ENCODE data around the gene ATAD3C. TPM values are rescaled to one million over a fixed set of nuclear protein-coding genes. Genes with fewer than 3 reads are reported as not detected.

The ATAD3C gene
- polyA plus RNA-seq, 1 donor (not counting 4 experiments of a cell fraction or from before 2014, with no cell fraction given) = 0.39 TPM

GRCh38 chr1:1420654-1421141, 28.8 kb upstream of the ATAD3C start:
- no peaks in the 10 kb centered on the region for H3K79me2 ChIP-seq (ENCODE audit: control insufficient read depth, insufficient read depth, low read length)
- H3K4me2 ChIP-seq (ENCODE audit: control insufficient read depth, extremely low read depth, insufficient read depth, low read depth, low read length) = peak overlapping the region; percentile 58
- peaks cover 34% of the 10 kb centered on the region for H3K4me1 ChIP-seq (ENCODE audit: control insufficient read depth, extremely low read depth, insufficient read depth, low read length)
- H4K20me1 ChIP-seq (ENCODE audit: control insufficient read depth, extremely low read depth, insufficient read depth, low read length) = no peaks in the 10 kb centered on the region
- no peaks in the 10 kb centered on the region for H3K27me3 ChIP-seq (ENCODE audit: control insufficient read depth, extremely low read depth, insufficient read depth, low read length)
- DNase-seq (ENCODE audit: low read depth, low spot score) (no peak), FAIRE-seq (no peak)
- dilution Hi-C loops (cut with MboI; ENCODE audit: extremely low pct_ligation_motif_present, low sequenced_read_pairs) = no loop called here
- H3K27ac ChIP-seq (ENCODE audit: control insufficient read depth, insufficient read depth, low read length) = peak overlapping the region; percentile 60
- peak overlapping the region in 1 of 3 experiments; percentile 24 for H3K4me3 ChIP-seq (ENCODE audit: control insufficient read depth in 2 of 3, extremely low read depth in 1 of 3, insufficient read depth in 2 of 3, low read depth in 1 of 3, low read length in 3 of 3)
- no peak overlapping the region for H2AFZ ChIP-seq (ENCODE audit: control insufficient read depth, low read length)
- H3K9ac ChIP-seq (ENCODE audit: control insufficient read depth, extremely low read depth, insufficient read depth, low read length) = peak overlapping the region; percentile 44
- TF ChIP-seq CTCF (optimal IDR thresholded peaks at IDR 0.05 in 1 of 3, IDR thresholded peaks at IDR 0.05 in 1 of 3, conservative IDR thresholded peaks at IDR 0.05 in 1 of 3; ENCODE audit: extremely low read depth in 1 of 3, insufficient read depth in 2 of 3, low read length in 3 of 3) = no peak
- TF ChIP-seq EZH2 (IDR thresholded peaks at IDR 0.05; ENCODE audit: low read length) = no peak
- no peaks in the 10 kb centered on the region for H3K36me3 ChIP-seq (ENCODE audit: control insufficient read depth in 2 of 2, extremely low read depth in 1 of 2, insufficient read depth in 2 of 2, low read length in 2 of 2)
- H3K9me1 ChIP-seq (ENCODE audit: control insufficient read depth, extremely low read depth, insufficient read depth, low read length) = no peaks in the 10 kb centered on the region
- no peaks in the 10 kb centered on the region for H3K9me3 ChIP-seq (ENCODE audit: control insufficient read depth, low read depth, low read length)

GRCh38 chr1:1421147-1421906, 28.2 kb upstream of the ATAD3C start, which contains the start of gene ANKRD65:
ANKRD65 (minus strand) TSS chr1:1421276; CDS start chr1:1421005, 271 bp downstream.
- DNase-seq (ENCODE audit: low read depth, low spot score) (peak; percentile 53), FAIRE-seq (peak; percentile 51)
- TF ChIP-seq CTCF (optimal IDR thresholded peaks at IDR 0.05 in 1 of 3, IDR thresholded peaks at IDR 0.05 in 1 of 3, conservative IDR thresholded peaks at IDR 0.05 in 1 of 3; ENCODE audit: extremely low read depth in 1 of 3, insufficient read depth in 2 of 3, low read length in 3 of 3) (peak in 1 of 3 experiments; percentile 2), EZH2 (IDR thresholded peaks at IDR 0.05; ENCODE audit: low read length) (no peak)
- H3K9me3 ChIP-seq (ENCODE audit: control insufficient read depth, low read depth, low read length) = no peaks in the 10 kb centered on the region
- H3K79me2 ChIP-seq (ENCODE audit: control insufficient read depth, insufficient read depth, low read length) = no peaks in the 10 kb centered on the region
- no peaks in the 10 kb centered on the region for H4K20me1 ChIP-seq (ENCODE audit: control insufficient read depth, extremely low read depth, insufficient read depth, low read length)
- peak within 1 kb of the TSS; percentile 44 for H3K9ac ChIP-seq (ENCODE audit: control insufficient read depth, extremely low read depth, insufficient read depth, low read length)
- H3K4me1 ChIP-seq (ENCODE audit: control insufficient read depth, extremely low read depth, insufficient read depth, low read length) = peaks cover 34% of the 10 kb centered on the region
- peak within 1 kb of the TSS; percentile 58 for H3K4me2 ChIP-seq (ENCODE audit: control insufficient read depth, extremely low read depth, insufficient read depth, low read depth, low read length)
- no peaks in the 10 kb centered on the region for H3K9me1 ChIP-seq (ENCODE audit: control insufficient read depth, extremely low read depth, insufficient read depth, low read length)
- dilution Hi-C loops (cut with MboI; ENCODE audit: extremely low pct_ligation_motif_present, low sequenced_read_pairs) = no loop called here
- peak within 1 kb of the TSS; percentile 60 for H3K27ac ChIP-seq (ENCODE audit: control insufficient read depth, insufficient read depth, low read length)
- no peaks in the 10 kb centered on the region for H3K36me3 ChIP-seq (ENCODE audit: control insufficient read depth in 2 of 2, extremely low read depth in 1 of 2, insufficient read depth in 2 of 2, low read length in 2 of 2)
- peak within 1 kb of the TSS in 2 of 3 experiments; percentile 24 to 26 for H3K4me3 ChIP-seq (ENCODE audit: control insufficient read depth in 2 of 3, extremely low read depth in 1 of 3, insufficient read depth in 2 of 3, low read depth in 1 of 3, low read length in 3 of 3)
- peak within 1 kb of the TSS; percentile 36 for H2AFZ ChIP-seq (ENCODE audit: control insufficient read depth, low read length)
- H3K27me3 ChIP-seq (ENCODE audit: control insufficient read depth, extremely low read depth, insufficient read depth, low read length) = no peaks in the 10 kb centered on the region
